ENCODE measurements around the gene HOXD8. TPM values are rescaled to one million over a fixed set of nuclear protein-coding genes. Genes with fewer than 3 reads are reported as not detected.

The HOXD8 gene
- total RNA-seq, 1 donor from 2014 or later, result 18.0 TPM

GRCh38 chr2:176088048-176088936 is 41.2 kb upstream of the HOXD8 start:
- TF ChIP-seq CTCF (conservative IDR thresholded peaks at IDR 0.05; ENCODE audit: low read depth, low read length), result peak; percentile 72
- H3K4me3 ChIP-seq (ENCODE audit: low read depth, low read length), result peak overlapping the region; percentile 39
- DNase-seq (ENCODE audit: low read depth), result no peak

- no peak for TF ChIP-seq CTCF (conservative IDR thresholded peaks at IDR 0.05; ENCODE audit: low read depth, low read length)
- H3K4me3 ChIP-seq (ENCODE audit: low read depth, low read length), result no peak overlapping the region
- no peak for DNase-seq (ENCODE audit: low read depth)
These were observed 40.3 kb upstream of the HOXD8 start for GRCh38 chr2:176088937-176089842.

DNA sequence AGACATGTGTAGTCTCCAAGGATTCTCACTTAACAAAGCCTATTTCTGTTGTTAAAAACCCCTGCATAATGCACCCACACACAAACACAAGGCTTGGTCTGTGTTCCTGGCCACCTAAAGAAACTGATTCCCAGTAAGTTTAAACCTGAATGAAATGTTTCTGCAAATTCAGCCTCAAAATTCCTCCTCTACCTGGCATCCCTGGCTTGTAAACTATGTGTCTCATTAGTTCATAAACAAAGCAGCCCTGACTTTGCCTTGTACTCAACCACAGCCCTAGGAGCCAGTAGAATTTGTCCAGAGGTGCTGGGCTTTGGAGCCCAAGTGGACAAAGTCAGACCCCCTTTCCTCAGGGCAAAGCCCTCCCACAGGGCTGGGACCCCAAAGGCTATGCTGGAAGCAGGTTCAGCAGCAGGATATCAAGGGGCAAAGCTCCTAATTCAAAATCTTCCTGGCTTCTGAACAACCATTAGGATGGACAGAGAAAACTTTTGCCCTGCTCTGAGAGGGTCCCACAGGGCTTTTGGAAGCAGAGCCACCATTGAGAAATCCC is 39.6 kb upstream of the HOXD8 start:
- no peak for TF ChIP-seq CTCF (conservative IDR thresholded peaks at IDR 0.05; ENCODE audit: low read depth, low read length)
- DNase-seq (ENCODE audit: low read depth), result no peak
- H3K4me3 ChIP-seq (ENCODE audit: low read depth, low read length), result no peak overlapping the region

- no peak overlapping the region for H3K4me3 ChIP-seq (ENCODE audit: low read depth, low read length)
- DNase-seq (ENCODE audit: low read depth), result no peak
- TF ChIP-seq CTCF (conservative IDR thresholded peaks at IDR 0.05; ENCODE audit: low read depth, low read length), result no peak
These were observed 38.6 kb upstream of the HOXD8 start for GRCh38 chr2:176090862-176091261.

GRCh38 chr2:176091329-176092258 is 37.9 kb upstream of the HOXD8 start:
- no peak overlapping the region for H3K4me3 ChIP-seq (ENCODE audit: low read depth, low read length)
- no peak for TF ChIP-seq CTCF (conservative IDR thresholded peaks at IDR 0.05; ENCODE audit: low read depth, low read length)
- DNase-seq (ENCODE audit: low read depth), result no peak

Data from epithelial cell of proximal tubule (primary cell).